ELR (cell line): Measurements from ENCODE around the gene ALPK3.
A peak's percentile ranks its signal among the peaks of the same experiment; 100 is the strongest.

ENCODE experiments used
- DNase-seq: peaks from one replicate; pipeline ENCODE4 v3.0.0-alpha.2; 2015; ENCODE audit warnings: low read depth

The ALPK3 gene

DNA sequence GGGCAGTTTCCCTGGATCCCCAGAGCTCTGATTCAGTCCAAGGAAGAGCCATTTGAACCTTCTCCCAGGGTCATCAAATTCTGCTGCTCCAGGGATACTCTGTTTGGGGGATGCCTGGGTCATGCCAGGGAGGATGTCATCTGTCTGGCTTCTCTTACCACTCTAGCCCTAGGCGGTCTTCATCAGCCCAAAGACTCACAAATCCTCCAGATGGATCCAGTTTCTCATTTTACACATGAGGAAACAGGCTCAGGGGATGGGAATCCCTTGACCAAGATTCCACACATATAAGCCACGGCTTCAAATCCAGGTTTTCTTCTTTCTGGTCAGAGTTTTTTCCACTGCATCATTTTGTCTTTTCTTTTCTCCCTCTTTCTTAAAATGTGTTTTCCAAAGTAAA, 104.0 kb downstream of the ALPK3 start:
- DNase-seq, result peak; percentile 13

DNA sequence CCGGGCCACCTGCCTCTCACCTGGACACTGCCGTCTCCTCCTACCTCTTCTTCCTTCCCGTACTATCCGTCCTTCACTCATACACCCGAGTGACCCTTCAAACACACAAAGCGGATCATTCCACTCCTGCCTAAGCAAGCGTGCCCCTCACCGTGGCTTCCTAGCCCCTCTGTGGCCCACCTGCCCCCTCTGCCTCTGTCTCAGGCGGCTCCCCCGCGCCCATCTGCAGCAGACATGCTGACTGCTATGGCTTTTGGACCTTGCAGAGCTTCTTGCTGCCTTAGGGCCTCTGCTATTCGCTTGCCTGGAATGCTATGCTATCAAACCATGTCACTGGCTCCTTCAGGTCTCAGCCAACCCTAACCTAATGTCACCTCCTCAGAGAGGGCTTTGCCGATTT, 105.4 kb downstream of the ALPK3 start:
- DNase-seq, result no peak
